ENCODE measurements around the gene PPFIBP1.

PPFIBP1 gene

GRCh38 chr12:27505109-27505508, 18.9 kb upstream of the PPFIBP1 start:
- Histone ChIP-seq H3K27ac (replicated peaks) (no peak overlapping the region), H3K4me3 (replicated peaks; ENCODE audit: insufficient read depth, low read length) (no peak overlapping the region), H3K27me3 (ENCODE audit: insufficient read depth, poor library complexity, severe bottlenecking) (peaks cover 2% of the 10 kb centered on the region)
- no peak for DNase-seq (ENCODE audit: low read depth in 1 of 2, low spot score in 1 of 2)
- no peak for TF ChIP-seq POLR2AphosphoS5 (IDR thresholded peaks at IDR 0.05; ENCODE audit: low read depth)
- no peak for TF ChIP-seq CTCF (IDR thresholded peaks at IDR 0.05; ENCODE audit: insufficient read depth, low read length)
- no peak for TF ChIP-seq REST (IDR thresholded peaks at IDR 0.05; ENCODE audit: insufficient replicate concordance, low read depth)
- no peak for TF ChIP-seq GABPA (IDR thresholded peaks at IDR 0.05; ENCODE audit: low read depth)
- TF ChIP-seq SPI1 (IDR thresholded peaks at IDR 0.05; ENCODE audit: borderline replicate concordance, low read depth), result no peak

GRCh38 chr12:27505761-27506160, 18.2 kb upstream of the PPFIBP1 start:
- Histone ChIP-seq H3K27me3 (ENCODE audit: insufficient read depth, poor library complexity, severe bottlenecking) (peaks cover 2% of the 10 kb centered on the region), H3K27ac (replicated peaks) (no peak overlapping the region), H3K4me3 (replicated peaks; ENCODE audit: insufficient read depth, low read length) (no peak overlapping the region)
- TF ChIP-seq GABPA (IDR thresholded peaks at IDR 0.05; ENCODE audit: low read depth) (no peak), POLR2AphosphoS5 (IDR thresholded peaks at IDR 0.05; ENCODE audit: low read depth) (no peak), REST (IDR thresholded peaks at IDR 0.05; ENCODE audit: insufficient replicate concordance, low read depth) (no peak), CTCF (IDR thresholded peaks at IDR 0.05; ENCODE audit: insufficient read depth, low read length) (no peak), SPI1 (IDR thresholded peaks at IDR 0.05; ENCODE audit: borderline replicate concordance, low read depth) (no peak)
- DNase-seq (ENCODE audit: low read depth in 1 of 2, low spot score in 1 of 2), result no peak

GRCh38 chr12:27506645-27507189, 17.3 kb upstream of the PPFIBP1 start:
- no peak for DNase-seq (ENCODE audit: low read depth in 1 of 2, low spot score in 1 of 2)
- no peak for TF ChIP-seq CTCF (IDR thresholded peaks at IDR 0.05; ENCODE audit: insufficient read depth, low read length)
- TF ChIP-seq REST (IDR thresholded peaks at IDR 0.05; ENCODE audit: insufficient replicate concordance, low read depth), result no peak
- TF ChIP-seq GABPA (IDR thresholded peaks at IDR 0.05; ENCODE audit: low read depth), result no peak
- no peak for TF ChIP-seq POLR2AphosphoS5 (IDR thresholded peaks at IDR 0.05; ENCODE audit: low read depth)
- TF ChIP-seq SPI1 (IDR thresholded peaks at IDR 0.05; ENCODE audit: borderline replicate concordance, low read depth), result no peak
- Histone ChIP-seq H3K27me3 (ENCODE audit: insufficient read depth, poor library complexity, severe bottlenecking) (peaks cover 4% of the 10 kb centered on the region), H3K27ac (replicated peaks) (no peak overlapping the region), H3K4me3 (replicated peaks; ENCODE audit: insufficient read depth, low read length) (no peak overlapping the region)
